HepG2 (cell line): ENCODE results near the gene ZFP36L2. TPM values are rescaled to one million over a fixed set of nuclear protein-coding genes. Genes with fewer than 3 reads are reported as not detected.

ENCODE experiments used
- ARID2 ChIP-seq: sonication (generic); formaldehyde crosslinking; IDR thresholded peaks from 2 replicates; pipeline ENCODE4 v1.8.1; 2022; ENCODE audit warnings: mild to moderate bottlenecking, missing genetic modification reagents, borderline replicate concordance
- CCDC6 ChIP-seq: sonication (generic); formaldehyde crosslinking; IDR thresholded peaks from 2 replicates; pipeline ENCODE4 v1.8.1; 2022; ENCODE audit warnings: mild to moderate bottlenecking, missing genetic modification reagents, moderate library complexity
- HNRNPL ChIP-seq: fragments of 200-400 bp; formaldehyde crosslinking; IDR thresholded peaks from 2 replicates; pipeline ENCODE4 v1.6.1; 2017; ENCODE audit warnings: mild to moderate bottlenecking, low read depth, low read length
- MAFF ChIP-seq: IDR thresholded peaks from 2 replicates; pipeline ENCODE4 v1.6.1; 2011; ENCODE audit warnings: low read depth, low read length, improper control_type of control experiment
- PHF8 ChIP-seq: sonication (generic); formaldehyde crosslinking; IDR thresholded peaks from 2 replicates; pipeline ENCODE4 v1.5.0; 2020; ENCODE audit warnings: missing genetic modification reagents
- POLR2AphosphoS5 ChIP-seq: IDR thresholded peaks from 2 replicates; pipeline ENCODE4 v1.6.1; 2012; ENCODE audit warnings: low read depth, low read length
- SP5 ChIP-seq: IDR thresholded peaks from 2 replicates; pipeline ENCODE4 v1.6.1; 2016; ENCODE audit warnings: low read depth, borderline replicate concordance
- ZNF484 ChIP-seq: sonication (generic); formaldehyde crosslinking; IDR thresholded peaks from 2 replicates; pipeline ENCODE4 v1.5.1; 2020; ENCODE audit warnings: mild to moderate bottlenecking, low read depth, missing genetic modification reagents, borderline replicate concordance
- ZNF605 ChIP-seq: sonication (generic); formaldehyde crosslinking; IDR thresholded peaks from 2 replicates; pipeline ENCODE4 v1.8.0; 2022; ENCODE audit warnings: mild to moderate bottlenecking, missing genetic modification reagents
- ZNF883 ChIP-seq: sonication (generic); formaldehyde crosslinking; IDR thresholded peaks from 2 replicates; pipeline ENCODE4 v1.5.1; 2020; ENCODE audit warnings: mild to moderate bottlenecking, missing genetic modification reagents; ENCODE audit errors: not compliant biosample characterization
- polyA plus RNA-seq, 8 experiments: library from polyadenylated mRNA; depleted of rRNA in 3 of 8; stranded (reverse) in 7 of 8; unstranded in 1 of 8; fragments of >200 nt; fragmentation: Illumina TruSeq in 4 of 8; extraction: Trizol in 4 of 8; gene quantifications; 2 replicates each; pipeline versions ENCODE4 v1.2.1 to v1.2.3, GENCODE V29; 2011 to 2016; ENCODE audit warnings: low read depth in 4 of 8, missing spikeins in 1 of 8, mixed read lengths in 1 of 8; ENCODE audit not compliant: insufficient read depth in 1 of 8
- total RNA-seq, 5 experiments: library from RNA; depleted of rRNA; stranded (reverse); fragments of >200 nt; fragmentation: Illumina TruSeq; extraction: Trizol; gene quantifications; 2 replicates each; pipeline ENCODE4 v1.2.3, GENCODE V29; 2016; ENCODE audit warnings: low read depth in 1 of 5
- TF ChIP-seq, protein P1 (sequence below): sonication (generic); formaldehyde crosslinking; IDR thresholded peaks from 2 replicates; pipeline ENCODE4 v1.5.1; 2020; ENCODE audit warnings: missing genetic modification reagents, mild to moderate bottlenecking, borderline replicate concordance
- TF ChIP-seq, protein P2 (sequence below): sonication (generic); formaldehyde crosslinking; IDR thresholded peaks from 2 replicates; pipeline ENCODE4 v1.4.0; 2020; ENCODE audit warnings: missing genetic modification reagents, mild to moderate bottlenecking, borderline replicate concordance
- TF ChIP-seq, protein P3 (sequence below): sonication (generic); formaldehyde crosslinking; IDR thresholded peaks from 2 replicates; pipeline ENCODE4 v1.5.0; 2020; ENCODE audit warnings: mild to moderate bottlenecking, missing genetic modification reagents, borderline replicate concordance
- TF ChIP-seq, protein P4 (sequence below): sonication (generic); formaldehyde crosslinking; conservative IDR thresholded peaks from 2 replicates; pipeline ENCODE4 v1.8.0; 2022; ENCODE audit warnings: missing genetic modification reagents
- TF ChIP-seq, protein P5 (sequence below): sonication (generic); formaldehyde crosslinking; IDR thresholded peaks from 2 replicates; pipeline ENCODE4 v1.8.1; 2023; ENCODE audit warnings: mild to moderate bottlenecking, moderate library complexity, missing genetic modification reagents

ZFP36L2 gene
- total and polyA plus RNA-seq, 2 of the 13 experiments (the other 11 are each of a cell fraction or from before 2014, with no cell fraction given): 11.2 to 21.8 TPM

DNA sequence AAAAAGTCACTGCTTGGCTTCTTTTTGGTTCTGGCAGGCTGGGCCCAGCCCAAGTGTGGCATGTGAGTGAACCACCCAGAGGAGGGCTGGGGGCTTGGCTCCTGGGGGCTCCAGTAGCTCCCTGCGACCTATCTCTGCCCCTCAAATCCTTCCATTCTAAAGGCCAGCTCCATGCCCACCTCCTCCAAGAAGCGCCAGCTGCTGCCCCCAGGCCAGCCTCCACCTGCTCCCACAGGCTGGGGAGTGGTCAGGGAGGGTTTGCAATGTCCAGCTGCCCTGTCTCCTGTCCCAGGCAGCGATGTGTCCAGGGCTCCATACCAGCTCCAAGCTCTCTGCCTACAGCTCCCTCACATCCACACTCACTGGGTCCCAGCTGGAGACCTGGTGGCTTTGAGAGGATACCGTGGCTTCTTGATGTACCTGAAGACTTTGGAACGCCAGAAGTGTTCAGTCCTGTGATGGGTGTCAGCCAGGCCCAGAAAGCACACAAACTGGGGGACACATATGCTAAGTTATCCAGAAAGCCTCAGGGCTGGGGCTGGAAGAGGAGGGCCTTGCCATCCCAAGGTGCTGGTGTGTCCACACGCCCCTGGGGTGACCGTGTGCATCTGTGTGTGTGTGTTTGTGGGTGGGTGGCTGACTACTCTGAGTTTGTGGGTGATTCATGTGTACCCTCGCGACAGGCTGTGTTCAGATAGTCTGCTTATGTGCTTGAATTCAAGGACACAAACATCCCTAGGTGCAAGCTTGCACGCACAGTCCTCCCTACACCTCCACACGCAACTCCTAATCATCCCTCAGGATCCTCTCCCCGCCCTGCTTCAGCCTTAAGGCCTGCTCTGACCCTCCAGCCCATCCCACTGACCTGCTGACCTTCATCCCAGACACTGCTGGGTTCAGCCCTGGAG lies 33.4 kb downstream of the ZFP36L2 start (continued):
- TF ChIP-seq, protein P1, sequence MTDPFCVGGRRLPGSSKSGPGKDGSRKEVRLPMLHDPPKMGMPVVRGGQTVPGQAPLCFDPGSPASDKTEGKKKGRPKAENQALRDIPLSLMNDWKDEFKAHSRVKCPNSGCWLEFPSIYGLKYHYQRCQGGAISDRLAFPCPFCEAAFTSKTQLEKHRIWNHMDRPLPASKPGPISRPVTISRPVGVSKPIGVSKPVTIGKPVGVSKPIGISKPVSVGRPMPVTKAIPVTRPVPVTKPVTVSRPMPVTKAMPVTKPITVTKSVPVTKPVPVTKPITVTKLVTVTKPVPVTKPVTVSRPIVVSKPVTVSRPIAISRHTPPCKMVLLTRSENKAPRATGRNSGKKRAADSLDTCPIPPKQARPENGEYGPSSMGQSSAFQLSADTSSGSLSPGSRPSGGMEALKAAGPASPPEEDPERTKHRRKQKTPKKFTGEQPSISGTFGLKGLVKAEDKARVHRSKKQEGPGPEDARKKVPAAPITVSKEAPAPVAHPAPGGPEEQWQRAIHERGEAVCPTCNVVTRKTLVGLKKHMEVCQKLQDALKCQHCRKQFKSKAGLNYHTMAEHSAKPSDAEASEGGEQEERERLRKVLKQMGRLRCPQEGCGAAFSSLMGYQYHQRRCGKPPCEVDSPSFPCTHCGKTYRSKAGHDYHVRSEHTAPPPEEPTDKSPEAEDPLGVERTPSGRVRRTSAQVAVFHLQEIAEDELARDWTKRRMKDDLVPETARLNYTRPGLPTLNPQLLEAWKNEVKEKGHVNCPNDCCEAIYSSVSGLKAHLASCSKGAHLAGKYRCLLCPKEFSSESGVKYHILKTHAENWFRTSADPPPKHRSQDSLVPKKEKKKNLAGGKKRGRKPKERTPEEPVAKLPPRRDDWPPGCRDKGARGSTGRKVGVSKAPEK: 0 out of 2 replicates have a peak, but pooled peaks have one; percentile 64
- TF ChIP-seq CCDC6 (CRISPR knock-in tag): peak; percentile 13; the same call in 1 of the 2 replicates
- TF ChIP-seq, protein P2, sequence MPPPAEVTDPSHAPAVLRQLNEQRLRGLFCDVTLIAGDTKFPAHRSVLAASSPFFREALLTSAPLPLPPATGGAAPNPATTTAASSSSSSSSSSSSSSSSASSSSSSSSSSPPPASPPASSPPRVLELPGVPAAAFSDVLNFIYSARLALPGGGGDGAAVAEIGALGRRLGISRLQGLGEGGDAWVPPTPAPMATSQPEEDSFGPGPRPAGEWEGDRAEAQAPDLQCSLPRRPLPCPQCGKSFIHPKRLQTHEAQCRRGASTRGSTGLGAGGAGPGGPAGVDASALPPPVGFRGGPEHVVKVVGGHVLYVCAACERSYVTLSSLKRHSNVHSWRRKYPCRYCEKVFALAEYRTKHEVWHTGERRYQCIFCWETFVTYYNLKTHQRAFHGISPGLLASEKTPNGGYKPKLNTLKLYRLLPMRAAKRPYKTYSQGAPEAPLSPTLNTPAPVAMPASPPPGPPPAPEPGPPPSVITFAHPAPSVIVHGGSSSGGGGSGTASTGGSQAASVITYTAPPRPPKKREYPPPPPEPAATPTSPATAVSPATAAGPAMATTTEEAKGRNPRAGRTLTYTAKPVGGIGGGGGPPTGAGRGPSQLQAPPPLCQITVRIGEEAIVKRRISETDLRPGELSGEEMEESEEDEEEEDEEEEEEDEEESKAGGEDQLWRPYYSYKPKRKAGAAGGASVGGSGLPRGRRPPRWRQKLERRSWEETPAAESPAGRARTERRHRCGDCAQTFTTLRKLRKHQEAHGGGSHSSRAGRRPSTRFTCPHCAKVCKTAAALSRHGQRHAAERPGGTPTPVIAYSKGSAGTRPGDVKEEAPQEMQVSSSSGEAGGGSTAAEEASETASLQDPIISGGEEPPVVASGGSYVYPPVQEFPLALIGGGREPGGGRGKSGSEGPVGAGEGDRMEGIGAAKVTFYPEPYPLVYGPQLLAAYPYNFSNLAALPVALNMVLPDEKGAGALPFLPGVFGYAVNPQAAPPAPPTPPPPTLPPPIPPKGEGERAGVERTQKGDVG (CRISPR knock-in tag): 0 out of 2 replicates have a peak, but pooled peaks have one; percentile 34
- TF ChIP-seq, protein P3, sequence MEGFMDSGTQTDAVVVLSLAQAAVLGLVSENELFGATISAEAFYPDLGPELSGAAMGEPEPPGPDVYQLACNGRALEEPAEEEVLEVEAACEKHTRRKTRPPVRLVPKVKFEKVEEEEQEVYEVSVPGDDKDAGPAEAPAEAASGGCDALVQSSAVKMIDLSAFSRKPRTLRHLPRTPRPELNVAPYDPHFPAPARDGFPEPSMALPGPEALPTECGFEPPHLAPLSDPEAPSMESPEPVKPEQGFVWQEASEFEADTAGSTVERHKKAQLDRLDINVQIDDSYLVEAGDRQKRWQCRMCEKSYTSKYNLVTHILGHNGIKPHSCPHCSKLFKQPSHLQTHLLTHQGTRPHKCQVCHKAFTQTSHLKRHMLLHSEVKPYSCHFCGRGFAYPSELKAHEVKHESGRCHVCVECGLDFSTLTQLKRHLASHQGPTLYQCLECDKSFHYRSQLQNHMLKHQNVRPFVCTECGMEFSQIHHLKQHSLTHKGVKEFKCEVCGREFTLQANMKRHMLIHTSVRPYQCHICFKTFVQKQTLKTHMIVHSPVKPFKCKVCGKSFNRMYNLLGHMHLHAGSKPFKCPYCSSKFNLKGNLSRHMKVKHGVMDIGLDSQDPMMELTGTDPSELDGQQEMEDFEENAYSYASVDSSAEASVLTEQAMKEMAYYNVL: 0 out of 2 replicates have a peak, but pooled peaks have one; percentile 6
- 0 out of 2 replicates have a peak, but pooled peaks have one; percentile 53 for TF ChIP-seq SP5
- no peak for TF ChIP-seq ZNF484
- TF ChIP-seq, protein P4, sequence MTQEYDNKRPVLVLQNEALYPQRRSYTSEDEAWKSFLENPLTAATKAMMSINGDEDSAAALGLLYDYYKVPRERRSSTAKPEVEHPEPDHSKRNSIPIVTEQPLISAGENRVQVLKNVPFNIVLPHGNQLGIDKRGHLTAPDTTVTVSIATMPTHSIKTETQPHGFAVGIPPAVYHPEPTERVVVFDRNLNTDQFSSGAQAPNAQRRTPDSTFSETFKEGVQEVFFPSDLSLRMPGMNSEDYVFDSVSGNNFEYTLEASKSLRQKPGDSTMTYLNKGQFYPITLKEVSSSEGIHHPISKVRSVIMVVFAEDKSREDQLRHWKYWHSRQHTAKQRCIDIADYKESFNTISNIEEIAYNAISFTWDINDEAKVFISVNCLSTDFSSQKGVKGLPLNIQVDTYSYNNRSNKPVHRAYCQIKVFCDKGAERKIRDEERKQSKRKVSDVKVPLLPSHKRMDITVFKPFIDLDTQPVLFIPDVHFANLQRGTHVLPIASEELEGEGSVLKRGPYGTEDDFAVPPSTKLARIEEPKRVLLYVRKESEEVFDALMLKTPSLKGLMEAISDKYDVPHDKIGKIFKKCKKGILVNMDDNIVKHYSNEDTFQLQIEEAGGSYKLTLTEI (CRISPR knock-in tag): no peak
- TF ChIP-seq ARID2 (CRISPR knock-in tag): 0 out of 2 replicates have a peak, but pooled peaks have one; percentile 51
- no peak for TF ChIP-seq PHF8
- peak; percentile 25 for TF ChIP-seq ZNF883
- TF ChIP-seq POLR2AphosphoS5: peak; percentile 10; the same call in 1 of the 2 replicates
- peak; percentile 48; the same call in 1 of the 2 replicates for TF ChIP-seq HNRNPL
- no peak for TF ChIP-seq ZNF605 (CRISPR knock-in tag)
- TF ChIP-seq, protein P5, sequence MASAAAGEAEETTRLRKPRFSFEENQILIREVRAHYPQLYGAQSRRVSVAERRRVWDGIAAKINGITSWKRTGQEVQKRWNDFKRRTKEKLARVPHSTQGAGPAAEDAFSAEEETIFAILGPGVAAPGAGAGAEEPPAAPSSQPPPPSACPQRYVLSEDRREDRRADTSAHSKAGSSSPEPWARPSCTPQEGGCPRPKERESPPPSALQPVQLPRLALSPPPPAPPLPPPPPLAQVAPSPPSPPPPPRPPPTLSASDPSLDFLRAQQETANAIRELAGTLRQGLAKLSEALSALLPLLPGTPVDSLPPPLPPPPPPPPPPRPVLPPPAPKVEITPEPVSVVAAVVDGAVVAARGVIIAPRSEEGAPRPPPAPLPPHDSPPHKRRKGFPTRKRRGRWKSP (CRISPR knock-in tag): peak; percentile 69; the same call in 1 of the 2 replicates
- TF ChIP-seq MAFF: no peak
